GM15510 (cell line): Measurements from ENCODE around the gene WDR1.

Source experiments
- POLR2A ChIP-seq: IDR thresholded peaks from 3 replicates; pipeline ENCODE4 v1.6.1; 2011; ENCODE audit warnings: borderline replicate concordance; ENCODE audit not compliant: insufficient read length; ENCODE audit errors: extremely low read depth

Gene WDR1

GRCh38 chr4:10111067-10111801, 5.4 kb downstream of the WDR1 start:
- no peak for TF ChIP-seq POLR2A

- no peak for TF ChIP-seq POLR2A
Observed at GRCh38 chr4:10109995-10110670, 6.5 kb downstream of the WDR1 start.

- no peak for TF ChIP-seq POLR2A
Observed at GRCh38 chr4:10108818-10109783, 7.5 kb downstream of the WDR1 start.

- TF ChIP-seq POLR2A, result no peak
Observed at GRCh38 chr4:10108391-10108790, 8.2 kb downstream of the WDR1 start.

- TF ChIP-seq POLR2A, result no peak
Observed at GRCh38 chr4:10107111-10108091, 9.2 kb downstream of the WDR1 start.

GRCh38 chr4:10106421-10107039, 10.1 kb downstream of the WDR1 start:
- no peak for TF ChIP-seq POLR2A

- TF ChIP-seq POLR2A, result no peak
Observed at GRCh38 chr4:10105920-10106319, 10.7 kb downstream of the WDR1 start.

GRCh38 chr4:10105421-10105820, 11.2 kb downstream of the WDR1 start:
- no peak for TF ChIP-seq POLR2A

- no peak for TF ChIP-seq POLR2A
Observed at GRCh38 chr4:10104991-10105276, 11.7 kb downstream of the WDR1 start.

GRCh38 chr4:10104211-10104990, 12.2 kb downstream of the WDR1 start:
- no peak for TF ChIP-seq POLR2A

- TF ChIP-seq POLR2A, result no peak
Observed at GRCh38 chr4:10102474-10103332, 13.9 kb downstream of the WDR1 start.
